ENCODE results near the gene NTN1.

Gene NTN1

DNA sequence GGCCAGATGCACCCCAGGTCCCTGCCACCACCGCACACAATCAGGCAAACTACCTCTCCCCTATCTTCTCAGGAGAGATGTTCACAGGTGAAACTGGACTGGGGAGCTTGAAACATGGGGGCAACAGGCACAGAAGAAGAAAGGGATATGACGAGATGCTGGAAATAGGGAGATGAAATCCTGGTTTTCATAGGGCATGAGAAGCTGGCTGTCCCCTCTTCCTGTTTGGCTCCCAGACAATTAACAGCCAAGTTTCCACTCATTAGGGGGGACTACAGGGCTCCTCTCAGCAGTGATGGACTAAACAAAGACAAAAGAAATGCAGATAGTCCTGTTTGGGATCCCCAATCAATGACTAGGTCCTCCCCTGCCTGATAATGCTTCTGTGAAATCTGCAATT lies 266.0 kb downstream of the NTN1 start:
- TF ChIP-seq, protein P1, sequence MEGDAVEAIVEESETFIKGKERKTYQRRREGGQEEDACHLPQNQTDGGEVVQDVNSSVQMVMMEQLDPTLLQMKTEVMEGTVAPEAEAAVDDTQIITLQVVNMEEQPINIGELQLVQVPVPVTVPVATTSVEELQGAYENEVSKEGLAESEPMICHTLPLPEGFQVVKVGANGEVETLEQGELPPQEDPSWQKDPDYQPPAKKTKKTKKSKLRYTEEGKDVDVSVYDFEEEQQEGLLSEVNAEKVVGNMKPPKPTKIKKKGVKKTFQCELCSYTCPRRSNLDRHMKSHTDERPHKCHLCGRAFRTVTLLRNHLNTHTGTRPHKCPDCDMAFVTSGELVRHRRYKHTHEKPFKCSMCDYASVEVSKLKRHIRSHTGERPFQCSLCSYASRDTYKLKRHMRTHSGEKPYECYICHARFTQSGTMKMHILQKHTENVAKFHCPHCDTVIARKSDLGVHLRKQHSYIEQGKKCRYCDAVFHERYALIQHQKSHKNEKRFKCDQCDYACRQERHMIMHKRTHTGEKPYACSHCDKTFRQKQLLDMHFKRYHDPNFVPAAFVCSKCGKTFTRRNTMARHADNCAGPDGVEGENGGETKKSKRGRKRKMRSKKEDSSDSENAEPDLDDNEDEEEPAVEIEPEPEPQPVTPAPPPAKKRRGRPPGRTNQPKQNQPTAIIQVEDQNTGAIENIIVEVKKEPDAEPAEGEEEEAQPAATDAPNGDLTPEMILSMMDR (IDR thresholded peaks at IDR 0.05; ENCODE audit: low read depth, low read length), result no peak
- DNase-seq (ENCODE audit: extremely low read depth, low read depth), result no peak

DNA sequence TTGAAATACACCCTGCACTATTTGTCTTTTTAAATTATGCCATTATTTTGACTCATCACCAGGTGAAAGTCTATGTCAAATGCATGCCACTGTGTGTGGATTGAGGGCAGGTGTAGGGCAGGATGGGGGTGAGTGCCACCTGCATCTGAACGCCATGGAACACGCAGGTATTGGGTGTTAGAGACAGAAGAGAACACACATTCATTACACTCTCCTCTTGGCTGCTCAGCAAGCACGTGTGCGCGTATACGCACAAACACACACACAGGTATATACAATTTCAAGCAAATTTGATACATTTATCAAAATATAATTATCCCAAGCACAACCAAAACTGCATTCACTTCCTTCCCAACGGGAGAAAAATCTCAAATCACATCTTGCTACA lies 268.9 kb downstream of the NTN1 start:
- TF ChIP-seq, protein P1 (IDR thresholded peaks at IDR 0.05; ENCODE audit: low read depth, low read length), result no peak
- DNase-seq (ENCODE audit: extremely low read depth, low read depth), result no peak

DNA sequence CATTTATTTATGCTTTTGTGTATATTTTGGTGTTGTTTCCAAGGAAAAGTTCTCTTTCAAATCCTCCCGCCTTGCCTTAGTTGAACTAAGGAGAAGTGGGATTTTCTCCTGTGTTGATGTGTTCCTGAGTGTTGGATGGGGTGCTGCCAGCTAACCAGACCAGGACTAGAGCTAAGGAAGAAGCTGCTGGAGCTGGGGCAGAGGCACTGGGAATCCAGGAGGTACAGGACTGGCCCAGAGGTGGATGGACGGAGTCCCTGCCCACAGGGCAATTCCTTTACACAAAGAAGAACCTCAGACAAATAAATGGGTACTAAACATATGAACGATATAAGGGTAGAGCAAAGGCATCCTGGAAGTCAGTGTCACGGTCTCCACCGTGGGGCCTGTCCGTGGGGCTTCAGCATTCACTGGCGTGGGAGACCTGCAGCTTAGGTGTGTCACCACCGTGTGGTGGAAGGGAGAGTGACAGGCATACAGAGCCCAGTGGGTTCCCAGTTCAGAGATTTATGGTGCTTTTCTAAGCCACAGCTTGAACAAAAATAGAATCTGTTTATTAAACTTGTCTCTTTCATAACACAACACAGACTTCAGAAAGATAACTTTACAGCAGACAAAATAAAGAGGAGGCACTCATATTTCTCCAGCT lies 270.7 kb downstream of the NTN1 start:
- TF ChIP-seq, protein P1 (IDR thresholded peaks at IDR 0.05; ENCODE audit: low read depth, low read length), result peak; percentile 75
- DNase-seq (ENCODE audit: extremely low read depth, low read depth), result peak; percentile 3

DNA sequence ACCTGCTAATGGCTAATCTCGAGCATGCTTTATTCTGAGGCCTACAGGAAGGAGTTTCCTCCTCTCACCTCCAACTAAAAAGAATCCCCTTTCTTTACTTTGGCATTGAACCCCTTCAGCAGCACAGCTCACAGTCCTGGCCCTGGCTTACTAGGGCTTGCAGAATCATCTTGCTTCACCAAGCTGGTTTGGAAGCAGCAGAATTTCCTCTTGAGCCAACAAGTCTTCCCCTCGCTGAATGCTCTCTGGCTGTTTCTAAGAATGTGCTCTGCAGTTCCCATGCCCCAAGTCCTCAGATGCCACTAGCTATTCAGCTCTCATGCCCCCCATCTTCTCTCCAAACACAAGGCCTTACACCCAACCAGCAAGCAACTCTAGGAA lies 271.2 kb downstream of the NTN1 start:
- TF ChIP-seq, protein P1 (IDR thresholded peaks at IDR 0.05; ENCODE audit: low read depth, low read length), result no peak

More for the DNA sequence above, 271.2 kb downstream of the NTN1 start:
- DNase-seq (ENCODE audit: extremely low read depth, low read depth), result no peak
